Amygdala (tissue), 56 donors: ENCODE measurements around the gene SLC44A4.
"Not testable (repeated sequence)": the region's sequence is repeated elsewhere in the genome, so short reads cannot be mapped to it uniquely, and the experiment has no call there.

Experiments
- DNase-seq, 56 donors: peaks; one replicate each; lab custom pipeline; 2025; lab: John Stamatoyannopoulos, UW

The SLC44A4 gene

DNA sequence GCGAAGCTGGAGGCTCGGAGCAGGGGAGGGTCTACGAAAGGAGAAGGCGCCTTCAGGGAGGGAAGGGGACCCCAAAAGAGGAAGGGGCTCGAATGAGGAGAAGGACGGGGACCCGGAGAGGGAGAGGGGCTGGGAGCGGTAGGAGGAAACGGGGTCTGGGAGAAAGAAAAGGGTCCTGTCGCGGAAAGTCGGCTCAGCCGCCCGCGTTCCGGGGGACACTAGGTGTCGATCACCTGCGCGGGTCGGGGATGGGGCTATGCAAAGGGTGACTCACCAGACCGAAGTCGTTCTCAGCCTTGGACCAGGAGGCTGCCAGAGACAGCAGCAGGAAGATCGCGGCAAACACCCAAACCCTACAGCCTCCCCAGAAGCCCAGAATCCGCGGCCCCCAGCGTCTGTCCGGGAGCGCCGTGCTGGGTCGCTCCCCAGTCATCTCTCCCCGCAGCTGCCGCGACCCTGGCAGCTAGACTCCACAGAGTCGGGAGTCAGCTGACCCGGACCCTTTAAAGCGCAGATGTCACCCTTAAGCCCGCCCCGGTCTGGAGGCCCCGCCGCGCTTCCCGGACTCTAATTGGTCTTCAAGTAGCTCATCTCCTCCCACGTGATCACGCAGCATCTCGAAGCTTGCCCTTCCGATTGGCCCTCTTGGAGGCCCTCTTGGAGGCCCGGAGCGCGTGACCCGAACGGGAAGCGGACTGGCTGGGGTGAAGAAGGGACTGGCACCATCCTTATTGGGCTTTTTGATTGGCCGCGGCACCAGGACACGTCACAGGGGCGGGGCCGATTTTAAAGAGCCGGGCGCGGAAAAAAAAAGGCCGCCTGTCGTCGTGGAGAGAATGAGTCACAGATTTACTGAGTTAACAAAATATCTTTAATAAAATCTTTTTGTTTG lies 16.2 kb downstream of the SLC44A4 start, which contains the start of gene NEU1:
NEU1 (minus strand) TSS at position 478 of the 892 bp plus-strand sequence; CDS start at position 433, 45 bp downstream.
- peak; percentile 64 to 100 (median 100) for DNase-seq

DNA sequence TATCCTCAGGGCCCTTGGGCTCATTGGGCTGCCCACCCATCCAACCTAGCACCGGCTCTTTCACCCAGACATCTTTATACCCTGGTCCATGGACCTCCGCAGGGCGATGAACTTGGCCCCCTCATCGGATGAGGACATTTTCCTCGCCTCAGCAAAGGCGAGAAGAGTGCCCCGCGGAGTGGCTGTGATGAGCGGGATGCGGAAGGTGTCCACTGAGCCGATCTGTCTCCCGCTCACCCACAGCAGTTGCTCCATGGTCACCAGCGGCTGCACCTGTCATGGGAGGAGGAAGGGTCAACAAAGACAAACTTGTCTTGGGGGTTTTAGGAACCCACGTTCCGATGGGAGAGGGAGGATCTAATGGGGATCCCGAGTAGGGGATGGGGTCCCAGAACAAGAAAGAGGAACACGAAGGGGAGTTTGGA lies 16.9 kb downstream of the SLC44A4 start:
- peak in 1 of 56 donors; percentile 3 for DNase-seq

GRCh38 chr6:31861150-31861549 lies 17.6 kb downstream of the SLC44A4 start:
- no peak for DNase-seq

- DNase-seq: no peak
Measured at GRCh38 chr6:31860349-31860748, 18.4 kb downstream of the SLC44A4 start.

DNA sequence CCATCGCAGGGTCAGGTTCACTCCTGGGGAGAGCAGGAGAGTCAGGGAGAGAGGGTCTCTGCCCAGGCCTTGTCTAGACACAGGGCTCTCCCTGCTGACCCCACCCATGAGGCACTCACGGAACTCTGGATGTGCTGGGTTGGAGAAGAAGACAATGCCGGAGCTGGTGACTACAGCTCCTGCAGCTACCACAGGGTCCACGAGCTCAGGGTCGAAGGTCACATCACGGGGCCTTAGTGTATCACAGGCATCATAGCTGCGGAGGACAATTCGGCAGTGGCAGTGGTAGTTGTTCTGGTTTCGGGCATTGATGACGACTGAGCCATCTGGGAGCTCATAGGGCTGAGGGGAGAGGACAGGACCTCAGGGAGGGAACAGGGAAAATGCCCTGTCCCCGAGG lies 18.9 kb downstream of the SLC44A4 start:
- no peak for DNase-seq

GRCh38 chr6:31858707-31859106 lies 20.1 kb downstream of the SLC44A4 start:
- no peak for DNase-seq

- DNase-seq: not testable (repeated sequence)
Measured at GRCh38 chr6:31857774-31858173, 21.0 kb downstream of the SLC44A4 start.

DNA sequence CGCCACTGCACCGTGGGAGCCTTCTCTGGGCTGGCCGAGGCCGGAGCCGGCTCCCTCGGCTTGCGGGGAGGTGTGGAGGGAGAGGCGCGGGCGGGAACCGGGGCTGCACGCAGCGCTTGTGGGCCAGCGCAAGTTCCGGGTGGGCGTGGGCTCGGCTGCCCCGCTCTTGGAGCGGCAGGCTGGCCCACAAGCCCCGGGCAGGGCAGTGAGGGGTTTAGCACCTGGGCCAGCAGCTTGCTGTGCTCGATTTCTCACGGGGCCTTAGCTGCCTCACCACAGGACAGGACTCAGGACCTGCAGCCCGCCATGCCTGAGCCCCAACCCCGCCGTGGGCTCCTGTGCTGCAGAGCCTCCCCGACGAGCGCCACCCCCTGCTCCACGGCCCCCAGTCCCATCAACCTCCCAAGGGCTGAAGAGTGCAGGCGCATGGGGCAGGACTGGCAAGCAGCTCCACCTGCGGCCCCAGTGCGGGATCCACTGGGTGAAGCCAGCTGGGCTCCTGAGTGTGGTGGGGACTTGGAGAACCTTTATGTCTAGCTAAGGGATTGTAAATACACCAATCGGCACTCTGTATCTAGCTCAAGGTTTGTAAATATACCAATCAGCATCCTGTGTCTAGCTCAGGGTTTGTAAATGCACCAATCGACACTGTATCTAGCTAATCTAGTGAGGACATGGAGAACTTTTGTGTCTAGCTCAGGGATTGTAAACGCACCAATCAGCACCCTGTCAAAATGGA lies 26.6 kb downstream of the SLC44A4 start:
- not testable (repeated sequence) for DNase-seq

GRCh38 chr6:31851485-31851832 lies 27.3 kb downstream of the SLC44A4 start:
- DNase-seq: no peak

DNA sequence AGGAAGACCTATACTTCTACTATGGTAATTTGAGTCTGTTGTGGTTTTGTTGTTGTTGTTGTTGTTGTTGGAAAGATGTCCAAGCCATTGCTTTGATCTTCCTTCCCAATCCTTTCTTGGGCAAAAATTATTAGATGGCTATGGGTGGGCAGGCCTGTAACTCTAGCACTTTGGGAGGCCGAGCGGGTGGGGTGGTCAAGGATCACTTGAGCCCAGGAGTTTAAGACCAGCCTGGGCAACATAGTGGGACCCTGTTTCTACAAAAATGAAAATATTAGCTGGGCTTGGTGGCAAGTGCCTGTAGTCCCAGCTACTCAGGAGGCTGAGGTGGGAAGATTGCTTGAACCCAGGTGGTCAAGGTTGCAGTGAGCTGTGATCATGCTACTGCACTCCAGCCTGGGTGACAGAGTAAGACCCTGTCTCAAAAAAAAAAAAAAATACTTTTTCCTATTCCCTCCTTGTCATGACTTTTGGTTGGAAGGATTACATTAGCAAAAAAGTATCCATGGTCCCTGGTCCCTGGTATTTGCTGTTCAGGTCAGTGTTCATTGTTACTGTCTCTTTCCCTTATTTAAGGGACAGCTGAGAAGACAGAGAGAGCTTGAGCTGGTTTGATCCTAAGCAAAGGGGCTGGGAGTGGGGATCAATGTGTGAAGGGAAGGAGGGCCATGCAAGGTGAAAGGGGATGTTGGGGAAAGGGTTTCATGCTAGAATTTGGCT lies 27.9 kb downstream of the SLC44A4 start:
- no peak for DNase-seq

DNA sequence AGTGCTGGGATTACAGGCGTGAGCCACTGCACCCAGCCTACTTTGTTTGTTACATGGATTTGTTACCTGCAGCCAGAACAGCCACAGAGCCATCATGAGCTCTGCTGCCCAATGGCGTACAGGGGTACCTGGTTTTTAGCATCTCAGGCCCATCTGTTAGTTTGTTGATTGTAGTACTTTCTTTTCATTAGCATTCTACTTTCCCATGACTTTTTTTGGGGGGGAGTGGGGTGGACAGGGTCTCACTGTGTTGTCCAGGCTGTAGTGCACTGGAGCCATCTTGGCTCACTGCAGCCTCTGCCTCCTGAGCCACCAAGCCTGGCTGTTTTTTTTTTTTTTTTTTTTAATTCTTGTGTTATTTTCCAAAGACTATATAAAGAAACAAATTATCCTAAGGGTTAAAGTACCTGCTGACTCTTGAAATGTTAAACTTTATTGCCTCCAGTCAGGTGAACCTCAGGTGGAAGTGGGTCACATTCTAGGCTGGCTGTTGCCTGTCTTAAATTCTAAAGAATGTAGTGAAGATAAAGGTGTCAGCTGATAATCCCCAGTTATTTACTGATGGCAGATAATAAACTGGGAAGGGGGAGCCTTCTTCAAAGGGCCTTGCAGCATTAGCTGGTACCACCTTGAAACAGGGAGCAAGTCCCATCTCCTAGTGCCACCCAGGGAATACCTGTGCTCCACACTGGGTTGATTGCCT lies 31.4 kb downstream of the SLC44A4 start:
- no peak for DNase-seq

- DNase-seq: no peak
Measured at GRCh38 chr6:31844507-31844906, 34.3 kb downstream of the SLC44A4 start.

DNA sequence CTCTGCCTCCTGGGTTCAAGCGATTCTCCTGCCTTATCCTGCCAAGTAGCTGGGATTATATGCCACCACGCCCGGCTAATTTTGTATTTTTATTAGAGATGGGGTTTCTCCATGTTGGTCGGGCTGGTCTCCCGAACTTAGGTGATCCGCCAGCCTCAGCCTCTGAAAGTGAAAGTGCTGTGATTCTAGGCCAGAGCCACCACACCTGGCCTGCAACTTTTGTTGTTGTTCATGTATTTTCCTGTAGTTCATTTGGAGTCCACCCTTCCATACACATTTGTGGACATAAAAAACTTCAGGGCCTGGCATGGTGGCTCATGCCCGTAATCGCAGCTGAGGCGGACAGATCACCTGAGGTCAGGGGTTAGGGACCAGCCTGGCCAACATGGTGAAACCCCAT lies 36.7 kb downstream of the SLC44A4 start:
- no peak for DNase-seq

- not testable (repeated sequence) for DNase-seq
Measured at GRCh38 chr6:31839779-31840126, 39.0 kb downstream of the SLC44A4 start.

GRCh38 chr6:31838968-31839367 lies 39.8 kb downstream of the SLC44A4 start:
- DNase-seq: no peak

DNA sequence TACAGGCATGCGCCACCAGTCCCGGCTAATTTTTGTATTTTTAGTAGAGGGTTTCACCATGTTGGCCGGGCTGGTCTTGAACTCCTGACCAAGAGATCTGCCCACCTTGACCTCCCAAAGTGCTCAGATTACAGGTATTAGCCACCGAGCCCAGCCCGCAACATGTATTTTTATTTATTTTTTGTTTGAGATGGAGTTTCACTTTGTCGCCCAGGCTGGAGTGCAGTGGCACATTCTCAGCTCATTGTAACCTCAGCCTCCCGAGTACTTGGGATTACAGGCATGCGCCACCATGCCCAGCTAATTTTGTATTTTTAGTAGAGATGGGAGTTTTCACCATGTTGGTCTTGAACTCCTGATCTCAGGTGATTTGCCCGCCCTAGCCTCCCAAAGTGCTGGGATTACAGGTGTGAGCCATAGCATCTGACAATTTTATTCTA lies 40.7 kb downstream of the SLC44A4 start:
- not testable (repeated sequence) for DNase-seq

DNA sequence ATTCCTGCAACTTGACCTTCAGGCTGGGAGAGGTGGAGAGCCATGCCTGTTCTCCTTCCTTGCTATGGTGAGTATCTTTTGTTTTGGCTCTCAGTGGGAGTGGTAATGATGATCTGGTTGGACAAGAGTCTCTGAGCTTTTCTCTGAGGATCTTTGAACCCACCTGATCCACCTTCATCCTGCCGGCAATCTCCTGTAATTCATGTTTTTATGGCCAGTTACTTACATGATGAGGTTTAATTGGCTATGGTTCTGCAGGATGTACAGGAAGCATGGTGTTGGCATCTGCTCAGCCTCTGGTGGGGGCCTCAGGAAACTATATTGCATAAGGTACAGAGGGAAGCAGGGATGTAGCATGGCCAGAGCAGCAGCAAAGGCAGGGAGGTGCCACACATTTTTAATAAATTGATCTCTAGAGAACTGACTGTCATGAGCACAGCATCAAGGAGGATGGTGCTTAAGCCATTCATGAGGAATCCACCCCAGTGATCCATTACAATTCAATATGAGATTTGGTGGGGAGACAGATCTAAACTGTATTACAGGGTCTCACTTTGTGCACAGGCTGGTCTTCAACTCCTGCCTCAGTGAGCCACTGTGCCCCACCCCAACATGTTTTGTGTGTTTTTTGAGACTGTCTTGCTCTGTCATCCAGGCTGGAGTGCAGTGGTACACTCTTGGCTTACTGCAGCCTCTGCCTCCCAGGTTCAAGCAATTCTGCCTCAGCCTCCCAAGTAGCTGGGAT lies 41.3 kb downstream of the SLC44A4 start:
- DNase-seq: no peak

DNA sequence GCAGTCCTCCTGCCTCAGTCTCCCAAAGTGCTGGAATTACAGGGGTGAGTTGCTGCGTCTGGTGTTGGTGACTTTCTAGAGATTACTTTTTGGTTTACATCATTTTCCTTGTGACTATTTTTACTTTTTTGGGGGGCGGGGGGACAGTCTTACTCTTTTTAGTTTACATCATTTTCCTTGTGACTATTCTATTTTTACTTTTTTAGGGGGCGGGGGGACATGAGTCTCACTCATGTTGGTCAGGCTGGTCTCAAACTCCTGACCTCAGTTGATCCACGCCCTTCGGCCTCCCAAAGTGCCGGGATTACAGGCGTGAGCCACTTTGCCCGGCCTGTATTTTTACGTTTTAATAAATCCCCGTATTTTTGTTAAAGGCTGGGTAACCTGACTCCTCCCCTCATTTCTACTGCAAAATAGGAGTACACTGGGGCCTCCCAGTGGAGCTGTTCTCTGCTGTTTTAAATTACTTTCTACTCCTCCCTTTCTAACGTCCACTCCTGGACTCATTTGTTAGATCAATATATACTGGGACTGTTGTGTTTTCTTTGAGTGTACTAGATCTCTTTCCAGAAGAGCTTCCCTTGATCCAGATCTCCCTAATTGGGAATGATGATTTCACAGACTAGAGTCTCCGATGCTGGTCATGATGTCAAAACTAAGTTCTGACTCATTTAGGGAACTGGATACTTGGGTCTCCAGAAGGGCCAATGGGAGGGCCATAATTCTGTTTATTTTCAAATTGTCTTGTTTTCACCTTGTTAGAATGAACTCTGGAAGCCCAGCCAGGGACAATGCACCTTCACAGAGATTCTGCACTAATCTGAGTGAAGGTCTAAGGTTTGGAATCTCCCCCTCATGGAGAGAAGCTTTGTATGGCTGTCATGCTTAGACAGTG lies 42.1 kb downstream of the SLC44A4 start:
- DNase-seq: no peak

DNA sequence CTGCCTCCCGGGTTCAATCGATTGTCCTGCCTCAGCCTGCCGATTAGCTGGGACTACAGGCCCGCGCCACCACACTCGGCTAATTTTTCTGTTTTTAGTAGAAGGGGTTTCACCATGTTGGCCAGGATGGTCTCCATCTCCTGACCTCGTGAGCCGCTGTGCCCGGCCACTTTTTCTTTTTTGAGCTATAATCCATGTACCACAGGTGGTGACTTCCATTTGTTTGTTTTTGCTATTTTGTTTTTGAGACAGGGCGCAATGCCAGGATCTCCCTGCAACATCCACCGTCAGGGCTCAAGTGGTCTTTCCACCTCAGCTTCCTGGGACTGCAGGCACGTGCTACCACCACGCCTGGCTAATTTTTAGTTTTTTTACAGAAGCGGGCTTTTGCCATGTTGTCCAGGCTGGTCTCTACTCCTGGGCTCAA lies 42.7 kb downstream of the SLC44A4 start:
- no peak for DNase-seq
